ENCODE data around the gene ALOX12B. TPM values are rescaled to one million over a fixed set of nuclear protein-coding genes. Genes with fewer than 3 reads are reported as not detected.
"Not testable (repeated sequence)": the region's sequence is repeated elsewhere in the genome, so short reads cannot be mapped to it uniquely, and the experiment has no call there.

The ALOX12B gene
- total RNA-seq, 8 experiments from 2014 or later: 0.13 to 0.16 TPM; not detected in 6

DNA sequence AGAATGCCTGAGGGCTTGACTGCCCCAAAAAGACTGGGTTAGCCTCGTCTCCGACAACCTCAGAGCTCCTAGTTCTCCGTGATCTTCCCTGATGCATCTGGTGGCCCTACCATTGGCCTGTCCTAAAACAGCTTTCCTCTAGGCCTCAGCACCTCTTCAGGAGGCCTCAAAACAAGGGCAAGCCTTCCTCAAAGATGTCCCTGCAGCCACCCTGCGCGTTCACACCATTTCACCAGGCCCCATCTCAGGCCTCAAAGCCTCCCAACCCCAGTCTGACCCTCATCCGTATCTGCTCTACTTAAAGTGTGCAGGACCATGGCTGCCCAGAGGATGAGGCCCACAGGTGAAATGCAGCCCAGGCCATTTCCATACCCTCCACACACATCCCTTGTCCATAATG is 23.4 kb upstream of the ALOX12B start:
- Histone ChIP-seq H3K27ac (no peak overlapping the region), H3K4me3 (no peak overlapping the region), H3K4me1 (replicated peaks in 1 of 2) (peaks cover 0 to 3% of the 10 kb centered on the region in 2 donors)
- in situ Hi-C loops (cut with MboI; ENCODE audit: low pct_unique_long_range_greater_than_20kb in 2 of 9, low sequenced_read_pairs in 9 of 9, unreplicated experiment in 9 of 9): no loop called here
- WGBS, 10 experiments: 55 to 100% (median 83%) methylated on average over 1 to 2 of the region's 6 CpGs; no CpG with 5 or more reads in 5 of the 10 experiments
- ATAC-seq (replicated peaks in 6 of 8): no peak

DNA sequence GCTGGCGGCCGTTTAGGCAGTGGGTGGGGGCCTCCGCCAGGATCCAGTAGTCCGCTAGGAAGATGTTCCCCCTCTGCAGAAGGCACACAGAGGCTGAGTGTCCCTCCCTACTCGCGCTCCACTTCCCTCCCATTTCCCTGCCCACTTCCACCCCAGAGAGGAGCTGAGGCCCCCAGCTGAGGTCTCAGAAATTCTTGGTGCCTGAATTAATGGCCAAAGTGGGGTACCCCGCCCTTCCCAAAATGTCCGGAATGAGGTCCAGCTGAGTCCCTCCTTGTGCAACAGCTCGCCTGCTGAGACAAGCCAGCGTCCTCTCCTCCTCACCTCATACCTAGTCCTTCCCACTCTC is 22.9 kb upstream of the ALOX12B start:
- ATAC-seq (replicated peaks in 6 of 8): no peak
- in situ Hi-C loops (cut with MboI; ENCODE audit: low pct_unique_long_range_greater_than_20kb in 2 of 9, low sequenced_read_pairs in 9 of 9, unreplicated experiment in 9 of 9): no loop called here
- H3K4me1 ChIP-seq (replicated peaks in 1 of 2): peaks cover 0 to 3% of the 10 kb centered on the region in 2 donors
- H3K27ac ChIP-seq: no peak overlapping the region
- WGBS, 10 experiments: 0 to 70% (median 44%) methylated on average over 1 to 4 of the region's 10 CpGs; no CpG with 5 or more reads in 5 of the 10 experiments
- H3K4me3 ChIP-seq: no peak overlapping the region

DNA sequence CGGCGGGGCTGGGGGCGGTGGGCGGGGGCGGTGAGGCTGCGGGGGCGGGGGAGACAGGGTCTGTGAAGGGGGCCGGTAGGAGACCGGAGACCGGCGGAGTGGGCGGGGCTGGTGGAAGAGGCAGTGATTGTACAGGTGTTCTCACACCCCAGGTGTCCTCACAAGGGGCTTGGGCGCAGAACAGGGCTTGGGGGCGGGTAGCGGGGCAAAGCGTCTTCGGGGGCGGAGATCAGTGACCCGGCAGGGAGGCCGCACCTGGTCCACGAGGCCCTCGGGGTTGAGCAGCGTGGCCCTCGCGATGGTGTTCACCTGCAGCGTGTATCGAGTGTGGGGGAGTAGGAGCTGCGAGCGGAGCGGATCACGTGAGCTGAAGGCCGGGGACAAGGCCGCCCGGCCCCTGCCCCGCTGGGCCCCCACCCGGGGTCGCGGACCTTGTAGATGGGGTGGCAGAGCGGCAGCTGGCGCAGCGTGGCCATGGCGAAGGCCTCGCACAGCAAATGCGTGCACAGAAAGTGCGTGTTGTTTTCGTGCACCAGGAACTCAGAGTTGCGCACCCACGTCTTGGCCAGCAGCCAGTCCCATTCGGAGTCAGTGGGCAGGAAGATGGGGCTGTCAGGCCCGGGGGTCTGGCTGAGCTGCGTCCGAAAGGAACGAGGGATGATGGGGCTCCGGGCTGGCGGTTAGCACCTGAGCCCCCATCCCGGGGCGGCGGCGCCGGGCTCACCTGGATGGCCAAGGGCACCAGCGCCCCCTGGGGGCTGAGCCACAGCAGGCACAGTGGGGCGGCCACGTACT is 22.3 kb upstream of the ALOX12B start:
- Histone ChIP-seq H3K27ac (no peak overlapping the region), H3K4me3 (peak overlapping the region in 2 of 5 donors; percentile 13 to 17), H3K4me1 (replicated peaks in 1 of 2) (peaks cover 0 to 3% of the 10 kb centered on the region in 2 donors)
- in situ Hi-C loops (cut with MboI; ENCODE audit: low pct_unique_long_range_greater_than_20kb in 2 of 9, low sequenced_read_pairs in 9 of 9, unreplicated experiment in 9 of 9): no loop called here
- ATAC-seq (replicated peaks in 6 of 8): peak; percentile 67 to 96 (median 80)
- 0 to 20% (median 11%) methylated on average over 1 to 7 of the region's 63 CpGs; no CpG with 5 or more reads in 7 of the 10 experiments for WGBS, 10 experiments

DNA sequence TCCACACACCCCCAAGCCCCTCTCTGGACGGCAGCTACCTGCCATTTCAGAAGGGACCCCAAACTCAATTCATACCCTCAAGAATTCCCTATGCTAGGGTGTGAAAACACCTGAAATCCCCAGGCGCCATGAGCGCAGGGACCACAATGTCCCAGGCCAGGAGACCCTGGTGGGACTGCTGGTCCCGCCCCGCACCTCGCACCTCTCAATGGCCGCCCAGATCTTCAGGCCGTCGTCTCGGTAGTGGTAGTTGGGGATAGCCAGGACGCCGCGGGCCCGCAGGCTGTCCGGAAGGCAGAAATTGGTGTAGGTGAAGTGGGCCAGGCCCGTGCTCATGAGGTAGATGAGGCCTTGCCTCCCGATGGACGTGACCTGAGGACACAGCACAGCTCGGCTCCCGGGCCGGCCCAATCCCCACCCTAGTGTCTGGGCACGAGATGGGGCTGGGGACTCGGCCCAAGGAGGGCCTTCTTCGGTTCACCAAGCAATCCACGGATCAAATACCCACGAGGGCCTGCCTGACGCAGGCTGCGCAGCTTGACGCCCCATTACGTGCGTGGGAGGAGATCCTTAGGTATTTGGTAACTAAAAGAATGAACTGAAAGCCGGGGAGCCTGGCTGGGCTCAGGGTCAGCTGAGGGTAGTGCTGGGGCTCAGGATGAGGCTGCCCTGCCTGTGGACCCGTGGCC is 21.6 kb upstream of the ALOX12B start:
- 90 to 100% (median 91%) methylated on average over 4 to 9 of the region's 33 CpGs; no CpG with 5 or more reads in 7 of the 10 experiments for WGBS, 10 experiments
- no peak overlapping the region for H3K4me3 ChIP-seq
- in situ Hi-C loops (cut with MboI; ENCODE audit: low pct_unique_long_range_greater_than_20kb in 2 of 9, low sequenced_read_pairs in 9 of 9, unreplicated experiment in 9 of 9): no loop called here
- peaks cover 0 to 3% of the 10 kb centered on the region in 2 donors for H3K4me1 ChIP-seq (replicated peaks in 1 of 2)
- H3K27ac ChIP-seq: no peak overlapping the region
- peak in 2 of 8 experiments; percentile 3 to 5 for ATAC-seq (replicated peaks in 6 of 8)

DNA sequence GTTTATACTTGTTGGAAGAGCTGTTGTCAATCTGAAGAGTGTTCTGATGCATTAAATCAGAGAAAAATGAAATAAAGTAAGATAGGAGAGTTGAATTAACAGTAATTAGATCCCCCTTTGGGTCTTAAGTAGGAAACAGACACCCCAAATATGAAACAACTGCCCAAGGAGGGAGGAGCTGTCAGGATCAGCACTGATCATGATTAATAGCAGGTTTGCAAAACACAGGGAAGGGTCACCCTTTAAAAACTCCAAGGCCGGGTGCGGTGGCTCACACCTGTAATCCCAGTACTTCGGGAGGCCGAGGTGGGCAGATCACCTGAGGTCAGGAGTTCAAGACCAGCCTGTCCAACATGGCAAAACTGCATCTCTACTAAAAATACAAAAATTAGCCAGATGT is 19.5 kb upstream of the ALOX12B start:
- ATAC-seq (replicated peaks in 6 of 8); in situ Hi-C loops (cut with MboI; ENCODE audit: low pct_unique_long_range_greater_than_20kb in 2 of 9, low sequenced_read_pairs in 9 of 9, unreplicated experiment in 9 of 9); H3K4me3 ChIP-seq; H3K27ac ChIP-seq; H3K4me1 ChIP-seq (replicated peaks in 1 of 2): not testable (repeated sequence)
- 90 to 100% methylated on average over 2 to 3 of the region's 4 CpGs; no CpG with 5 or more reads in 8 of the 10 experiments for WGBS, 10 experiments

DNA sequence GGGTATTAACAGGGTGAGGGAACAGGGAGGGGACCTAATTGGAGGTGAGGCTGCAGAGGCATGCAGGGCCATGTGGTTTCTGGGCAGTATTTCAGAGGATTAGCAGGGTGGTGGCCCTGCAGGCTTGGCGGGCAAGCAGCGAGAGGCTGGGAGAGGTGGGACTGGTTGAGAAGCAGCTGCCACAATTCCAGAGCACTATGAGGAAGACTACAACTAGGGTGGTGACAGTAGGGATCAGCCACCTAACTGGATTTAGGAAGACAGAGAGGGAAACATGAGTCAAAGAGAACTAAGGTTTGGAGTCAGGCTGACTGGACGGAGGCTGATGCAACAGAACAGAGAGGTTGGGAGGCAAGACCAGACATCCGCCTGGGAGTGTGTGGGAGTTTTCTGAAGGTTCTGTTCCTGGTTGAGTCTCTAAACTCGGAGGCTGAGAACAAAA is 18.5 kb upstream of the ALOX12B start:
- H3K27ac ChIP-seq: no peak overlapping the region
- ATAC-seq (replicated peaks in 6 of 8): peak in 2 of 8 experiments; percentile 39 to 56
- H3K4me1 ChIP-seq (replicated peaks in 1 of 2): peaks cover 0 to 3% of the 10 kb centered on the region in 2 donors
- H3K4me3 ChIP-seq: no peak overlapping the region
- in situ Hi-C loops (cut with MboI; ENCODE audit: low pct_unique_long_range_greater_than_20kb in 2 of 9, low sequenced_read_pairs in 9 of 9, unreplicated experiment in 9 of 9): no loop called here
- WGBS, 10 experiments: 19 to 69% (median 47%) methylated on average over 1 to 5 of the region's 5 CpGs; no CpG with 5 or more reads in 1 of the 10 experiments

DNA sequence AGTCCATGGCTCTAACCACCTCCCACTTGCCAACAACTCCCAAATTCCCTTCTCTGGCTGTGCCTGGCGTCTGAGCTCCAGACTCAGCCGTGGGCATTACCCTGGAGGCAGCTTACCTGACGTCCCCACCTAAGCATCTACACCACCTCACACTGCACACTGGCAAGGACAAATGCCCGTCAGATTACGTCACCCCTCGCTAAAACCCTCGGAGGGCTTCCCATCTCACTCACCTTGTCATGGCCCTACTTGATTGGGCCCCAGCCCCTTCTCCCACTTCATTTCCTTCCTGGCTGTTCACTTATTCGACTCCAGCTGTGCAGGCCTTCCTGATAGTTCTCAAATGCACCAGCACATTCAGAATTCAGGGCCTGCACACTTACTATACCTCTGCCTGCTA is 17.4 kb upstream of the ALOX12B start:
- WGBS, 10 experiments: 20 to 60% (median 21%) methylated on average over 1 to 6 of the region's 8 CpGs; no CpG with 5 or more reads in 7 of the 10 experiments
- peaks cover 0 to under 1% of the 10 kb centered on the region in 2 donors for H3K4me1 ChIP-seq (replicated peaks in 1 of 2)
- no peak for ATAC-seq (replicated peaks in 6 of 8)
- no peak overlapping the region for H3K27ac ChIP-seq
- in situ Hi-C loops (cut with MboI; ENCODE audit: low pct_unique_long_range_greater_than_20kb in 2 of 9, low sequenced_read_pairs in 9 of 9, unreplicated experiment in 9 of 9): no loop called here
- no peak overlapping the region for H3K4me3 ChIP-seq

DNA sequence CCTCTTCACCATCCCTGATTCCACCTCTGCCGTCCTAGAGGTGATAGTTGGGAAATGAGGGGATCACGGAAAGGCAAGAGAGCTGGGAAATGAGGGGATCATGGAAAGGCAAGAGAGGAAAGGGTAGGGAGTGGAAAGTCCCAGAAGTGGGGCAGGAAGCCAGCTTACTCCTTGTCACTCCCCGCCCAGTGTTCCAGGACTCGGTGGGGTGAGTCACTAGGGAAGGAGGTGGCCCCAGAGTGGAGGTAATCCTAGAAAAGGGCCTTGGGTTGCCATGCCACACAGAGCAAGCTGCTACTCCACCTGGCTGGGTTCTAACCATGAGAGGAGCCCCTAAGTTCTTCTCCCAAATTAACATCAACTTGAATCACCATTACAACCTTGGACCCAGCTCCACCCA is 16.0 kb upstream of the ALOX12B start:
- Histone ChIP-seq H3K4me1 (replicated peaks in 1 of 2) (no peaks in the 10 kb centered on the region), H3K27ac (no peak overlapping the region), H3K4me3 (no peak overlapping the region)
- in situ Hi-C loops (cut with MboI; ENCODE audit: low pct_unique_long_range_greater_than_20kb in 2 of 9, low sequenced_read_pairs in 9 of 9, unreplicated experiment in 9 of 9): no loop called here
- ATAC-seq (replicated peaks in 6 of 8): peak in 2 of 8 experiments; percentile 81 to 83
- WGBS, 10 experiments: 67 to 100% (median 88%) methylated on average over 1 to 3 of the region's 4 CpGs; no CpG with 5 or more reads in 6 of the 10 experiments

DNA sequence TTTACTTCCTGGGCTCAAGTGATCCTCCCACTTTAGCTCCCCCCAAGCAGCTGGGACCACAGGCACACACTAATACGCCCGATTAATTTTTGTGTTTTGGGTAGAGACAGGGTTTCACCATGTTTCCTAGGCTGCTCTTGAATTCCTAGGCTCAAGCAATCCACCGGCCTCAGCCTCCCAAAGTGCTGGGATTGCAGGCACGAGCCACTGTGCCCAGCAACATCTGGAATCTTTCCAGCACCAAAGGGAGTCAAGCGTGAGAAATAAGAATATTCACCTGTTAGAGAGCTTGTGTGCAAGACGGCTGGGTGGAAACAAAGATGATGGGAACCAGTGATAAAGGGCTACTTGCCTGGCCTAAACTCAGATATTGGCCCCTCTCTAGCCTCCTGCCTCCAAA is 14.2 kb upstream of the ALOX12B start:
- no peak for ATAC-seq (replicated peaks in 6 of 8)
- Histone ChIP-seq H3K27ac (no peak overlapping the region), H3K4me1 (replicated peaks in 1 of 2) (no peaks in the 10 kb centered on the region), H3K4me3 (no peak overlapping the region)
- WGBS, 10 experiments: 36 to 75% (median 70%) methylated on average over 3 to 6 of the region's 6 CpGs; no CpG with 5 or more reads in 3 of the 10 experiments
- in situ Hi-C loops (cut with MboI; ENCODE audit: low pct_unique_long_range_greater_than_20kb in 2 of 9, low sequenced_read_pairs in 9 of 9, unreplicated experiment in 9 of 9): no loop called here

DNA sequence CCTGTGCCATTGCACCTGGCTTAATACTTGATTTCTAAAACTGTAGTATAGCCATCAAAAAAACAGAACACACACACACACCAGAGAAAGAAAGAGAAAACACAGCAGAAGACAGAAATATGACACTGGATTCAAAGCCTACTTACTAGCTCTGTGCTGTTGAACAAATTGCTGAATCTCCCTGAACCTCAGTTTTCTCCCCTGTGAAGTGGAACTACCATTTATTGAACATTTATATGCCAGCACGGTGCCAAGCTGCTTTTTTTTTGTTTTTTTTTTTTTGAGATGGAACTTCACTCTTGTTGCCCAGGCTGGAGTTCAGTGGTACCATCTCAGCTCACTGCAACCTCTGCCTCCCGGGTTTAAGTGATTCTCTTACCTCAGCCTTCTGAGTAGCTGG is 13.2 kb upstream of the ALOX12B start:
- in situ Hi-C loops (cut with MboI; ENCODE audit: low pct_unique_long_range_greater_than_20kb in 2 of 9, low sequenced_read_pairs in 9 of 9, unreplicated experiment in 9 of 9): no loop called here
- H3K4me3 ChIP-seq: no peak overlapping the region
- no peak for ATAC-seq (replicated peaks in 6 of 8)
- H3K4me1 ChIP-seq (replicated peaks in 1 of 2): no peaks in the 10 kb centered on the region
- WGBS, 10 experiments: 0 to 72% (median 71%) methylated on average over 1 to 2 of the region's 2 CpGs; no CpG with 5 or more reads in 5 of the 10 experiments
- no peak overlapping the region for H3K27ac ChIP-seq

DNA sequence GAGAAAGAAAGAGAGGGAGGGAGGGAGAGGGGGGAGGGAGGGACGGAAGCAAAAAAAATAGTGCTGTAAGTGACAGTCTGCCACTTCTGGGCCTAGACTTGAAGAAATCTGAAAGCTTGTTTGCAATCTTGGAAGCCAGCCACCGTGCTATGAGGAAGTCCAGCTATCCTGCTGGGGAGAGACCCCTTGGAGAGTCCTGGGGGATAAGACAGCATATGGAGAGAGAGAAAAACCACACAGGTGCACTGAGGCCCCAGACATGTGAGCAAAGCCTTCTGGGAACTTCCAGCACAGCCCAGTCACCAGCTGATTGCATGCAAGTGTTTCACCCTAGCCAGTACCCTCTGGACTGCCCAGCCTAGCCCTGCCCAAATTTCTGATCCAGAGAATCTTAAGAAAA is 12.6 kb upstream of the ALOX12B start:
- no peak overlapping the region for H3K27ac ChIP-seq
- no peak for ATAC-seq (replicated peaks in 6 of 8)
- in situ Hi-C loops (cut with MboI; ENCODE audit: low pct_unique_long_range_greater_than_20kb in 2 of 9, low sequenced_read_pairs in 9 of 9, unreplicated experiment in 9 of 9): no loop called here
- no CpG with 5 or more reads among the region's 2 CpGs for WGBS, 10 experiments
- no peaks in the 10 kb centered on the region for H3K4me1 ChIP-seq (replicated peaks in 1 of 2)
- no peak overlapping the region for H3K4me3 ChIP-seq

DNA sequence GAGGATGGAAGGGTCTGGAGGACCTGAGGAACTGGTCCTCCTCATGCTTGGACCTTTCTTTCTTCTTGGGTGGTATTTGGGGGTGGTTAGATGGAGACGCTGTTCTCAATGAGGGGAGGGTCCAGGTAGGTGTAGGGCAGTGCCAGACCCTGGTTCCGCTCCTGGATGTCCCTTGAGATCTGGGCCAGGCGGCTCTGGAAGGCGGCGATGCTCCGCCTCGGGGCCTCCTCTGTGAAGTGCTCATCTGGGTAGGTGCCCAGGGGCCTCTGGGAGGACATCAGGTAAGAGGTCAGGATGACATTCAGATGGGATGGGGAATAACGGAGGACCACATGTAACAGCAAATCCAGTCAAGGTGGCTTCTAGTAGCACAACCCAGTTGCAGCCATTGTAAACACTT is 9.0 kb upstream of the ALOX12B start:
- WGBS, 10 experiments: 50 to 90% (median 68%) methylated on average over 2 to 3 of the region's 8 CpGs; no CpG with 5 or more reads in 7 of the 10 experiments
- no peaks in the 10 kb centered on the region for H3K4me1 ChIP-seq (replicated peaks in 1 of 2)
- in situ Hi-C loops (cut with MboI; ENCODE audit: low pct_unique_long_range_greater_than_20kb in 2 of 9, low sequenced_read_pairs in 9 of 9, unreplicated experiment in 9 of 9): loop anchor here in 2 of 9 experiments (25.0 kb wide), 1 partner anchor 691 kb away; the partner anchor contains the start of gene MFSD6L (in 2 of the 2)
- no peak overlapping the region for H3K4me3 ChIP-seq
- no peak for ATAC-seq (replicated peaks in 6 of 8)
- H3K27ac ChIP-seq: no peak overlapping the region

DNA sequence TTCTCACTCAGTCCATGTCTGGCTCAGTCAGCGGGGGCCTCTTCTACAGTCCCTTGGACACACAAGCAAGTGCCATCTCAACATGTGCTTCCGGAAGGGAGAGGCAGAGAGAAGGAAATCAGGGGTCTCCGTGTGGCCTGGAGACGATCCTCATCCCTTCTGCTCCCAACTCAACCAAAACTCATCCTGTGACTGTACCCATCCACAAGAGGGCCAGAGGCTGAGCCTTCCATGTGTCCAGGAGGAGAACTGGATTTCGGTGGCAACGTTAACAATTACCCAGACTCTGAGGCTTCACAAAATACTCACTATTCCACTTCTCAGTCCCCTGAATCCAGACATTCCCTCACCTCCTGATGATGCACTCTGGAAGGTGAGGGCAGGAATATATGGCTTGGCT is 7.8 kb upstream of the ALOX12B start:
- Histone ChIP-seq H3K27ac (no peak overlapping the region), H3K4me3 (no peak overlapping the region), H3K4me1 (replicated peaks in 1 of 2) (no peaks in the 10 kb centered on the region)
- 27 to 90% (median 67%) methylated on average over 1 to 2 of the region's 6 CpGs; no CpG with 5 or more reads in 6 of the 10 experiments for WGBS, 10 experiments
- in situ Hi-C loops (cut with MboI; ENCODE audit: low pct_unique_long_range_greater_than_20kb in 2 of 9, low sequenced_read_pairs in 9 of 9, unreplicated experiment in 9 of 9): loop anchor here in 2 of 9 experiments (25.0 kb wide), 1 partner anchor 692 kb away; the partner anchor contains the start of gene MFSD6L (in 2 of the 2)
- no peak for ATAC-seq (replicated peaks in 6 of 8)

Measured in motor neuron (in vitro differentiated cells).